ENCODE data around the gene LMX1A.

DNA sequence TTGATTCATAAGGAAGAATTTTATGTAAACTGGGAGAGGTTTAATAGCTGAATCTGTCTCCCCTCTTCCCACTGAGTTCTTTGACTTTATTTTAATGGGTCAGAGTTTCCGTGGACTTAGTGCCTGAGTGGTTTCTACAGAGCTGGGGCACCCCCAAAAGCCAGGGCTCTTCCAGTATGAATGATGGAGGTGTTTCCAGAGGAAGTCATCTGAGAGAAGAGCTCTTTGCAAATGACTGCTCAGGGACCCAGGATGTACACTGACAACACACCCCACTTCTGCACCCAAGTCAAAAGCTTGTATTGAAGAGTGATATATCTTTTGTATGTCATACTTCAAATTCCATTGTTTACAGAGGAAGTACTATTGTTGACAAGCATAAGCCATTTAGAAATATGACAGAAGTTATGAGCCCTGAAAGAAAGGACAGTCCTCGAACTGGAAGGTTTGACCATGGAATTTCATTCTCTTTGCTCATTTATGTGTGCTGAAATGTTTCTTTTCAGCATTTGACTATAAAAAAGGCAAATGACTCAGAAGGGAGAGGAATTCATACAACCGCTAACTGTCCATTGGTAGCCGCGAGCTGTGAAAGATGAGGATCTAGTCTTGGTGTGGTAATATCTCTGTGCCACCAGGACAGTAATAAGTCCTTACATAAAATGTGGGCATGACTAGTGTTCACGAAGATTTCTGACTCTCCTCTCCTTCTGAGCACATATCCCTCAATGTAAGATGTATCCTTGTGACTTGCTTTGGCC, 25.4 kb upstream of the LMX1A start:
- TF ChIP-seq, protein P1, sequence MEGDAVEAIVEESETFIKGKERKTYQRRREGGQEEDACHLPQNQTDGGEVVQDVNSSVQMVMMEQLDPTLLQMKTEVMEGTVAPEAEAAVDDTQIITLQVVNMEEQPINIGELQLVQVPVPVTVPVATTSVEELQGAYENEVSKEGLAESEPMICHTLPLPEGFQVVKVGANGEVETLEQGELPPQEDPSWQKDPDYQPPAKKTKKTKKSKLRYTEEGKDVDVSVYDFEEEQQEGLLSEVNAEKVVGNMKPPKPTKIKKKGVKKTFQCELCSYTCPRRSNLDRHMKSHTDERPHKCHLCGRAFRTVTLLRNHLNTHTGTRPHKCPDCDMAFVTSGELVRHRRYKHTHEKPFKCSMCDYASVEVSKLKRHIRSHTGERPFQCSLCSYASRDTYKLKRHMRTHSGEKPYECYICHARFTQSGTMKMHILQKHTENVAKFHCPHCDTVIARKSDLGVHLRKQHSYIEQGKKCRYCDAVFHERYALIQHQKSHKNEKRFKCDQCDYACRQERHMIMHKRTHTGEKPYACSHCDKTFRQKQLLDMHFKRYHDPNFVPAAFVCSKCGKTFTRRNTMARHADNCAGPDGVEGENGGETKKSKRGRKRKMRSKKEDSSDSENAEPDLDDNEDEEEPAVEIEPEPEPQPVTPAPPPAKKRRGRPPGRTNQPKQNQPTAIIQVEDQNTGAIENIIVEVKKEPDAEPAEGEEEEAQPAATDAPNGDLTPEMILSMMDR (IDR thresholded peaks at IDR 0.05) = no peak
- TF ChIP-seq POLR2A (IDR thresholded peaks at IDR 0.05) = no peak

Data from adrenal gland (tissue), 5 donors.